Astrocyte (in vitro differentiated cells and primary cell): Measurements from ENCODE around the gene FOXN4. TPM values are rescaled to one million over a fixed set of nuclear protein-coding genes. Genes with fewer than 3 reads are reported as not detected.

Experiments
- DNase-seq: peaks from one replicate; pipeline ENCODE4 v3.0.0-alpha.2; 2010; ENCODE audit warnings: low read depth
- FAIRE-seq: peaks from 2 replicates; lab custom pipeline; 2011; peaks lifted over from hg19 to GRCh38; lab: Jason Lieb, UNC
- H2AFZ ChIP-seq: 2 replicates; pipeline ENCODE4 v1.6.0; 2012; ENCODE audit warnings: low read depth, low read length, inconsistent platforms
- H3K27ac ChIP-seq: 2 replicates; pipeline ENCODE4 v1.5.1; 2011; ENCODE audit warnings: low read depth, low read length, inconsistent platforms
- H3K27me3 ChIP-seq: 2 replicates; pipeline ENCODE4 v1.6.0; 2011; ENCODE audit warnings: low read length, inconsistent platforms; ENCODE audit not compliant: insufficient read depth
- H3K36me3 ChIP-seq: 2 replicates; pipeline ENCODE4 v1.5.1; 2011; ENCODE audit warnings: low read length, inconsistent platforms; ENCODE audit not compliant: insufficient read depth
- H3K4me1 ChIP-seq: 2 replicates; pipeline ENCODE4 v1.5.1; 2011; ENCODE audit warnings: low read length, inconsistent platforms; ENCODE audit not compliant: insufficient read depth
- H3K4me2 ChIP-seq: 2 replicates; pipeline ENCODE4 v1.6.0; 2012; ENCODE audit warnings: low read length, inconsistent platforms
- H3K4me3 ChIP-seq: 2 replicates; pipeline ENCODE4 v1.5.1; 2011; ENCODE audit warnings: low read depth, mild to moderate bottlenecking, low read length, inconsistent platforms; ENCODE audit not compliant: insufficient read depth
- H3K79me2 ChIP-seq: 2 replicates; pipeline ENCODE4 v1.6.0; 2012; ENCODE audit warnings: mild to moderate bottlenecking, low read length, inconsistent platforms; ENCODE audit not compliant: insufficient read depth
- H3K9ac ChIP-seq: 2 replicates; pipeline ENCODE4 v1.6.0; 2012; ENCODE audit warnings: mild to moderate bottlenecking, low read length, inconsistent platforms
- H3K9me3 ChIP-seq: 2 replicates; pipeline ENCODE4 v1.5.1; 2012; ENCODE audit warnings: low read depth, mild to moderate bottlenecking, low read length, inconsistent platforms; ENCODE audit not compliant: insufficient read depth
- H4K20me1 ChIP-seq: 2 replicates; pipeline ENCODE4 v1.6.0; 2012; ENCODE audit warnings: low read length, inconsistent platforms; ENCODE audit not compliant: insufficient read depth
- H3K27ac Mint-ChIP-seq: one replicate; pipeline ENCODE4 v1.8.0; 2021; ENCODE audit warnings: mild to moderate bottlenecking, mixed read lengths; ENCODE audit not compliant: unreplicated experiment
- H3K27me3 Mint-ChIP-seq: one replicate; pipeline ENCODE4 v1.8.0; 2021; ENCODE audit warnings: low read depth, mixed read lengths; ENCODE audit not compliant: unreplicated experiment
- H3K36me3 Mint-ChIP-seq: one replicate; pipeline ENCODE4 v1.8.0; 2021; ENCODE audit warnings: low read depth, mixed read lengths; ENCODE audit not compliant: unreplicated experiment
- H3K4me1 Mint-ChIP-seq: one replicate; pipeline ENCODE4 v1.8.0; 2021; ENCODE audit warnings: low read depth, mixed read lengths; ENCODE audit not compliant: unreplicated experiment
- H3K4me3 Mint-ChIP-seq: one replicate; pipeline ENCODE4 v1.8.0; 2021; ENCODE audit warnings: mild to moderate bottlenecking, moderate library complexity, mixed read lengths; ENCODE audit not compliant: unreplicated experiment
- H3K9me3 Mint-ChIP-seq: one replicate; pipeline ENCODE4 v1.8.0; 2021; ENCODE audit warnings: mild to moderate bottlenecking, mixed read lengths; ENCODE audit not compliant: unreplicated experiment
- EZH2 ChIP-seq: IDR thresholded peaks from 2 replicates; pipeline ENCODE4 v1.6.1; 2012; ENCODE audit warnings: mild to moderate bottlenecking, low read length, inconsistent platforms; ENCODE audit not compliant: insufficient read depth
- total RNA-seq: library from RNA; stranded (reverse); gene quantifications from 2 replicates; pipeline ENCODE4 v1.2.1, GENCODE V29; 2021
- TF ChIP-seq, protein P1 (sequence below): IDR thresholded peaks from 2 replicates; pipeline ENCODE4 v1.5.1; 2011; ENCODE audit warnings: low read depth, mild to moderate bottlenecking, inconsistent platforms, low read length, moderate library complexity; ENCODE audit not compliant: insufficient read depth

Gene FOXN4
- total RNA-seq, 1 donor from 2014 or later: not detected

DNA sequence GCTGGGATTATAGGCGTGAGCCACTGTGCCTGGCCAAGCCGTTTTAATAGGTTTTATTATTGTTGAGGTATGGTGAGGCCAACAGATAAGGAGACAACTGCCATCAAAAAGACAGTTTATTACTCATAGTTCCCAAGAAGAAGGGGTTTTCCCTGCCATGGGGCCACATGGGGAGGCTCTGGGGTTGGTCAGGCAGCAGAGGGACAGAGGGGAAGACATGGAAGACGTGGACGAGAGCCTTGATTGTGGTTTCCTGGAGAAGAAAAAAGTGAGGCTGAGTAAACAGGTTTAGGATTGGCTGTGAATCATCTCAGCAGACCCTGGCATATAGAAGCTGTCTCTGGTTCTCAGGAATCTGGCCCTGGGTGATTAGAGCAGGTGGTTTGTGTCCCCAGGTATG is 69.9 kb downstream of the FOXN4 start:
- Histone ChIP-seq H3K27me3 (no peaks in the 10 kb centered on the region), H3K9me3 (no peaks in the 10 kb centered on the region), H3K36me3 (no peaks in the 10 kb centered on the region), H3K27ac (no peak overlapping the region), H3K9ac (no peak overlapping the region), H4K20me1 (no peaks in the 10 kb centered on the region), H2AFZ (no peak overlapping the region), H3K79me2 (no peaks in the 10 kb centered on the region), H3K4me2 (no peak overlapping the region), H3K4me1 (no peaks in the 10 kb centered on the region), H3K4me3 (no peak overlapping the region)
- Mint-ChIP-seq H3K4me1 (no peaks in the 10 kb centered on the region), H3K4me3 (no peak overlapping the region), H3K27ac (no peak overlapping the region), H3K9me3 (no peaks in the 10 kb centered on the region), H3K27me3 (peaks cover 8% of the 10 kb centered on the region), H3K36me3 (peaks cover 4% of the 10 kb centered on the region)
- TF ChIP-seq, protein P1, sequence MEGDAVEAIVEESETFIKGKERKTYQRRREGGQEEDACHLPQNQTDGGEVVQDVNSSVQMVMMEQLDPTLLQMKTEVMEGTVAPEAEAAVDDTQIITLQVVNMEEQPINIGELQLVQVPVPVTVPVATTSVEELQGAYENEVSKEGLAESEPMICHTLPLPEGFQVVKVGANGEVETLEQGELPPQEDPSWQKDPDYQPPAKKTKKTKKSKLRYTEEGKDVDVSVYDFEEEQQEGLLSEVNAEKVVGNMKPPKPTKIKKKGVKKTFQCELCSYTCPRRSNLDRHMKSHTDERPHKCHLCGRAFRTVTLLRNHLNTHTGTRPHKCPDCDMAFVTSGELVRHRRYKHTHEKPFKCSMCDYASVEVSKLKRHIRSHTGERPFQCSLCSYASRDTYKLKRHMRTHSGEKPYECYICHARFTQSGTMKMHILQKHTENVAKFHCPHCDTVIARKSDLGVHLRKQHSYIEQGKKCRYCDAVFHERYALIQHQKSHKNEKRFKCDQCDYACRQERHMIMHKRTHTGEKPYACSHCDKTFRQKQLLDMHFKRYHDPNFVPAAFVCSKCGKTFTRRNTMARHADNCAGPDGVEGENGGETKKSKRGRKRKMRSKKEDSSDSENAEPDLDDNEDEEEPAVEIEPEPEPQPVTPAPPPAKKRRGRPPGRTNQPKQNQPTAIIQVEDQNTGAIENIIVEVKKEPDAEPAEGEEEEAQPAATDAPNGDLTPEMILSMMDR: no peak
- TF ChIP-seq EZH2: no peak
- no peak for FAIRE-seq
- no peak for DNase-seq

GRCh38 chr12:109236257-109236656 is 72.8 kb downstream of the FOXN4 start:
- no peaks in the 10 kb centered on the region for H3K4me1 Mint-ChIP-seq
- DNase-seq (no peak), FAIRE-seq (no peak)
- Histone ChIP-seq H3K4me2 (no peak overlapping the region), H3K36me3 (no peaks in the 10 kb centered on the region), H3K9me3 (no peaks in the 10 kb centered on the region), H3K27ac (no peak overlapping the region), H3K4me3 (no peak overlapping the region), H3K9ac (no peak overlapping the region), H4K20me1 (no peaks in the 10 kb centered on the region), H3K4me1 (no peaks in the 10 kb centered on the region), H3K27me3 (no peaks in the 10 kb centered on the region), H2AFZ (no peak overlapping the region), H3K79me2 (no peaks in the 10 kb centered on the region)
- peaks cover 12% of the 10 kb centered on the region for H3K27me3 Mint-ChIP-seq
- H3K36me3 Mint-ChIP-seq: no peaks in the 10 kb centered on the region
- TF ChIP-seq, protein P1: no peak
- no peak for TF ChIP-seq EZH2
- no peak overlapping the region for H3K4me3 Mint-ChIP-seq
- H3K27ac Mint-ChIP-seq: no peak overlapping the region
- no peaks in the 10 kb centered on the region for H3K9me3 Mint-ChIP-seq

GRCh38 chr12:109234012-109234411 is 75.1 kb downstream of the FOXN4 start:
- TF ChIP-seq EZH2: no peak
- TF ChIP-seq, protein P1: no peak
- Mint-ChIP-seq H3K4me3 (no peak overlapping the region), H3K27ac (no peak overlapping the region), H3K27me3 (peaks cover 12% of the 10 kb centered on the region), H3K4me1 (no peaks in the 10 kb centered on the region), H3K9me3 (no peaks in the 10 kb centered on the region), H3K36me3 (no peaks in the 10 kb centered on the region)
- Histone ChIP-seq H2AFZ (no peak overlapping the region), H3K9ac (no peak overlapping the region), H3K27ac (no peak overlapping the region), H3K4me3 (no peak overlapping the region), H3K9me3 (no peaks in the 10 kb centered on the region), H3K4me2 (no peak overlapping the region), H3K4me1 (no peaks in the 10 kb centered on the region), H4K20me1 (no peaks in the 10 kb centered on the region), H3K79me2 (no peaks in the 10 kb centered on the region), H3K36me3 (no peaks in the 10 kb centered on the region), H3K27me3 (no peaks in the 10 kb centered on the region)
- DNase-seq (no peak), FAIRE-seq (no peak)
